GM12878 (cell line): Measurements from ENCODE around the gene MCOLN1. TPM values are rescaled to one million over a fixed set of nuclear protein-coding genes. Genes with fewer than 3 reads are reported as not detected.

ENCODE experiments used
- ATAC-seq: fragments of 200-7000 bp; cut with Tn5 transposase; 3 replicates; pipeline ENCODE4 v1.9.1; 2020; ENCODE audit warnings: mild to moderate bottlenecking, moderate library complexity
- BruUV-seq: library from RNA; stranded (reverse); fragments of 400-500 nt; replicated peaks from 2 replicates; lab custom pipeline; 2021; lab: Mats Ljungman, UMichigan
- CTCF ChIA-PET: fragments of 300-600 bp; sonication (Branson Sonifier 250); formaldehyde crosslinking; extraction: SDS; loops from one replicate; lab custom pipeline; 2021; ENCODE audit warnings: inconsistent platforms; lab: Yijun Ruan, JAX
- POLR2A ChIA-PET: fragments of 350-600 bp; formaldehyde crosslinking; extraction: SDS; loops from one replicate; lab custom pipeline; 2021; ENCODE audit warnings: inconsistent platforms; lab: Charles Lee
- RAD21 ChIA-PET: fragments of 300-600 bp; sonication (Branson Sonifier 250); formaldehyde crosslinking; loops from one replicate; lab custom pipeline; 2023; ENCODE audit warnings: antibody characterized with exemption; ENCODE audit not compliant: unreplicated experiment; lab: Charles Lee
- SMC1A ChIA-PET: fragments of 300-600 bp; sonication (Branson Sonifier 250); formaldehyde crosslinking; loops from one replicate; lab custom pipeline; 2023; ENCODE audit not compliant: unreplicated experiment, uncharacterized antibody; lab: Charles Lee
- DNase-seq: peaks from one replicate; pipeline ENCODE4 v3.0.0-alpha.2; 2011; ENCODE audit warnings: low read depth, low spot score
- FAIRE-seq: peaks from 3 replicates; lab custom pipeline; 2011; peaks lifted over from hg19 to GRCh38; lab: Jason Lieb, UNC
- H2AFZ ChIP-seq: 2 replicates; pipeline ENCODE4 v1.6.0; 2011; ENCODE audit warnings: low read depth, low read length, control low read depth; ENCODE audit not compliant: control insufficient read depth
- H3K27ac ChIP-seq: 2 replicates; pipeline ENCODE4 v1.5.1; 2011; ENCODE audit warnings: control low read depth; ENCODE audit not compliant: control insufficient read depth, insufficient read depth
- H3K27me3 ChIP-seq, 2 experiments: replicated peaks in 1 of 2; 2 replicates each; pipeline versions ENCODE4 v1.6.0 to v1.6.1; 2011; ENCODE audit warnings: low read length in 1 of 2; ENCODE audit not compliant: control insufficient read depth in 2 of 2, insufficient read depth in 2 of 2
- H3K36me3 ChIP-seq, 2 experiments: 2 replicates each; pipeline ENCODE4 v1.5.1; 2011; ENCODE audit warnings: low read length in 1 of 2; ENCODE audit not compliant: control insufficient read depth in 2 of 2, insufficient read depth in 2 of 2
- H3K4me1 ChIP-seq: 2 replicates; pipeline ENCODE4 v1.6.1; 2011; ENCODE audit warnings: mild to moderate bottlenecking, low read length, moderate library complexity, mixed read lengths; ENCODE audit not compliant: control insufficient read depth, insufficient read depth
- H3K4me2 ChIP-seq: 2 replicates; pipeline ENCODE4 v1.6.0; 2011; ENCODE audit warnings: control low read depth; ENCODE audit not compliant: control insufficient read depth, insufficient read depth
- H3K4me3 ChIP-seq: fragments of 200-600 bp; sonication (generic); 2 replicates; pipeline ENCODE4 v1.5.1; 2016
- H3K79me2 ChIP-seq: 2 replicates; pipeline ENCODE4 v1.6.0; 2011; ENCODE audit warnings: low read length; ENCODE audit not compliant: control insufficient read depth, insufficient read depth
- H3K9ac ChIP-seq: 2 replicates; pipeline ENCODE4 v1.8.0; 2011; ENCODE audit warnings: low read length, control low read depth, mixed read lengths; ENCODE audit not compliant: control insufficient read depth, insufficient read depth
- H3K9me3 ChIP-seq: replicated peaks from 3 replicates; pipeline ENCODE4 v1.5.1; 2011; ENCODE audit warnings: mild to moderate bottlenecking, low read length; ENCODE audit not compliant: control insufficient read depth, insufficient read depth
- H4K20me1 ChIP-seq: 2 replicates; pipeline ENCODE4 v1.6.0; 2011; ENCODE audit not compliant: control insufficient read depth, insufficient read depth
- E2F4 ChIP-seq: IDR thresholded peaks from 2 replicates; pipeline ENCODE4 v1.6.1; 2012; ENCODE audit warnings: low read depth, low read length, improper control_type of control experiment
- MEF2B ChIP-seq: fragments of 450-650 bp; IDR thresholded peaks from 2 replicates; pipeline ENCODE4 v1.6.1; 2018; ENCODE audit warnings: mild to moderate bottlenecking, moderate library complexity; ENCODE audit not compliant: partially characterized antibody, poor library complexity, severe bottlenecking
- NR2F1 ChIP-seq: fragments of 450-650 bp; conservative IDR thresholded peaks from 2 replicates; pipeline ENCODE4 v1.6.1; 2017; ENCODE audit warnings: mild to moderate bottlenecking
- REST ChIP-seq: IDR thresholded peaks from 2 replicates; pipeline ENCODE4 v1.6.1; 2012; ENCODE audit warnings: mild to moderate bottlenecking, low read depth, low read length
- ZZZ3 ChIP-seq: IDR thresholded peaks from 2 replicates; pipeline ENCODE4 v1.6.1; 2011; ENCODE audit warnings: low read depth; ENCODE audit not compliant: control insufficient read depth, insufficient read length
- WGBS: methylation state at CpG from one replicate; pipeline ENCODE4 v1.1.6; 2016; ENCODE audit warnings: low lambda C conversion rate; ENCODE audit not compliant: insufficient replicate concordance, insufficient coverage; ENCODE audit errors: missing lambda C conversion rate; 5-methylcytosine and 5-hydroxymethylcytosine counted together
- in situ Hi-C: fragments of 300-500 bp; cut with MboI; formaldehyde crosslinking; loops from 9 replicates; pipeline ENCODE4 v1.14.3; 2018; ENCODE audit warnings: mixed read lengths
- intact Hi-C: fragments of 100-400 bp; cut with micrococcal nuclease; formaldehyde crosslinking; loops from one replicate; pipeline ENCODE4 v1.14.2; 2022; ENCODE audit not compliant: unreplicated experiment
- polyA plus RNA-seq, 11 experiments: library from polyadenylated mRNA; depleted of rRNA in 4 of 11; unstranded in 6 of 11; stranded (reverse) in 5 of 11; fragments of >200 nt; fragmentation: Nextera tagmentation in 4 of 11; fragmentation: Illumina TruSeq in 1 of 11; extraction: Ambion mirVana in 4 of 11; extraction: Trizol in 1 of 11; gene quantifications; 1 replicate in 1 of 11; 2 replicates in 10 of 11; pipeline versions ENCODE4 v1.2.1 to v1.2.3, GENCODE V29; 2011 to 2016; ENCODE audit warnings: inconsistent platforms in 2 of 11, missing spikeins in 2 of 11, low read depth in 1 of 11
- total RNA-seq, 4 experiments: library from RNA; depleted of rRNA in 3 of 4; stranded (reverse); fragments of >200 nt in 3 of 4; fragmentation: Illumina TruSeq in 1 of 4; extraction: Trizol in 1 of 4; gene quantifications; 2 replicates each; pipeline versions ENCODE4 v1.2.1 to v1.2.3, GENCODE V29; 2013 to 2021
- TF ChIP-seq, protein P1 (sequence below): fragments of 450-650 bp; IDR thresholded peaks from 2 replicates; pipeline ENCODE4 v1.6.1; 2016; ENCODE audit warnings: mild to moderate bottlenecking
- TF ChIP-seq, protein P2 (sequence below): IDR thresholded peaks from 2 replicates; pipeline ENCODE4 v1.6.1; 2011; ENCODE audit warnings: mild to moderate bottlenecking, low read depth, low read length, moderate library complexity; ENCODE audit not compliant: insufficient replicate concordance

The MCOLN1 gene
- total and polyA plus RNA-seq, 10 of the 15 experiments (the other 5 are each of a cell fraction or from before 2014, with no cell fraction given): 0.42 to 15.6 (median 4.9) TPM

GRCh38 chr19:7509625-7510024 is 12.8 kb upstream of the MCOLN1 start:
- RAD21 ChIA-PET: no interaction called here
- no TSS peak for BruUV-seq
- intact Hi-C loops: no loop called here
- Histone ChIP-seq H3K79me2 (no peaks in the 10 kb centered on the region), H3K4me2 (no peak overlapping the region), H4K20me1 (no peaks in the 10 kb centered on the region), H3K4me1 (no peaks in the 10 kb centered on the region), H2AFZ (no peak overlapping the region), H3K36me3 (no peaks in the 10 kb centered on the region), H3K9me3 (no peaks in the 10 kb centered on the region), H3K27me3 (no peaks in the 10 kb centered on the region), H3K9ac (no peak overlapping the region), H3K4me3 (no peak overlapping the region), H3K27ac (no peak overlapping the region)
- TF ChIP-seq REST (peak; percentile 91), E2F4 (no peak), ZZZ3 (no peak), MEF2B (no peak), NR2F1 (peak; percentile 69)
- TF ChIP-seq, protein P1, sequence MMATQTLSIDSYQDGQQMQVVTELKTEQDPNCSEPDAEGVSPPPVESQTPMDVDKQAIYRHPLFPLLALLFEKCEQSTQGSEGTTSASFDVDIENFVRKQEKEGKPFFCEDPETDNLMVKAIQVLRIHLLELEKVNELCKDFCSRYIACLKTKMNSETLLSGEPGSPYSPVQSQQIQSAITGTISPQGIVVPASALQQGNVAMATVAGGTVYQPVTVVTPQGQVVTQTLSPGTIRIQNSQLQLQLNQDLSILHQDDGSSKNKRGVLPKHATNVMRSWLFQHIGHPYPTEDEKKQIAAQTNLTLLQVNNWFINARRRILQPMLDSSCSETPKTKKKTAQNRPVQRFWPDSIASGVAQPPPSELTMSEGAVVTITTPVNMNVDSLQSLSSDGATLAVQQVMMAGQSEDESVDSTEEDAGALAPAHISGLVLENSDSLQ: peak; percentile 81
- TF ChIP-seq, protein P2, sequence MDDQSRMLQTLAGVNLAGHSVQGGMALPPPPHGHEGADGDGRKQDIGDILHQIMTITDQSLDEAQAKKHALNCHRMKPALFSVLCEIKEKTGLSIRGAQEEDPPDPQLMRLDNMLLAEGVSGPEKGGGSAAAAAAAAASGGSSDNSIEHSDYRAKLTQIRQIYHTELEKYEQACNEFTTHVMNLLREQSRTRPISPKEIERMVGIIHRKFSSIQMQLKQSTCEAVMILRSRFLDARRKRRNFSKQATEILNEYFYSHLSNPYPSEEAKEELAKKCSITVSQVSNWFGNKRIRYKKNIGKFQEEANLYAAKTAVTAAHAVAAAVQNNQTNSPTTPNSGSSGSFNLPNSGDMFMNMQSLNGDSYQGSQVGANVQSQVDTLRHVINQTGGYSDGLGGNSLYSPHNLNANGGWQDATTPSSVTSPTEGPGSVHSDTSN: peak; percentile 54
- DNase-seq: no peak
- WGBS: 43% methylated on average over 3 of the region's 3 CpGs
- ATAC-seq: no peak
- CTCF ChIA-PET: no interaction called here
- SMC1A ChIA-PET: no interaction called here
- POLR2A ChIA-PET: no interaction called here
- no peak for FAIRE-seq
- in situ Hi-C loops: no loop called here
